Activated naive CD4-positive, alpha-beta T cell treated with Interleukin-2 at 50 U/mL for 16 hours (primary cell): Measurements from ENCODE around the gene AIMP2.
"Not testable (repeated sequence)": the region's sequence is repeated elsewhere in the genome, so short reads cannot be mapped to it uniquely, and the experiment has no call there.

Source experiments
- DNase-seq: peaks from one replicate; pipeline ENCODE4 v3.0.0-alpha.2; 2020

Gene AIMP2

GRCh38 chr7:6008668-6009611 lies at the start of gene AIMP2, which contains the start of gene PMS2:
Gene AIMP2 (plus strand): TSS chr7:6009272. CDS start chr7:6009364, 92 bp downstream.
Gene PMS2 (minus strand): TSS chr7:6009049. CDS start chr7:6009019, 30 bp downstream.
- peak; percentile 98 for DNase-seq

GRCh38 chr7:5963205-5963604 lies 45.9 kb upstream of the AIMP2 start:
- not testable (repeated sequence) for DNase-seq

- DNase-seq: not testable (repeated sequence)
Measured at GRCh38 chr7:5963810-5964209, 45.3 kb upstream of the AIMP2 start.

GRCh38 chr7:5970347-5970911 lies 38.6 kb upstream of the AIMP2 start, which contains the start of gene RSPH10B:
Gene RSPH10B (minus strand): TSS chr7:5970689. CDS start chr7:5967116, 3,573 bp downstream.
- DNase-seq: not testable (repeated sequence)

GRCh38 chr7:5973580-5973979 lies 35.5 kb upstream of the AIMP2 start:
- DNase-seq: not testable (repeated sequence)

- DNase-seq: not testable (repeated sequence)
Measured at GRCh38 chr7:5979680-5980314, 29.3 kb upstream of the AIMP2 start.

GRCh38 chr7:5987061-5987460 lies 22.0 kb upstream of the AIMP2 start:
- DNase-seq: not testable (repeated sequence)

GRCh38 chr7:5997210-5997808 lies 11.8 kb upstream of the AIMP2 start:
- peak; percentile 41 for DNase-seq

- no peak for DNase-seq
Measured at GRCh38 chr7:6007386-6007785, 1.7 kb upstream of the AIMP2 start.

GRCh38 chr7:6007835-6008590 lies 1.1 kb upstream of the AIMP2 start:
- DNase-seq: not testable (repeated sequence)

- DNase-seq: not testable (repeated sequence)
Measured at GRCh38 chr7:6010370-6010769, 1.3 kb downstream of the AIMP2 start.

- DNase-seq: no peak
Measured at GRCh38 chr7:6011541-6011940, 2.5 kb downstream of the AIMP2 start.

- no peak for DNase-seq
Measured at GRCh38 chr7:6012355-6013104, 3.5 kb downstream of the AIMP2 start.

- no peak for DNase-seq
Measured at GRCh38 chr7:6015917-6016652, 7.0 kb downstream of the AIMP2 start.

GRCh38 chr7:6016653-6016966 lies 7.5 kb downstream of the AIMP2 start:
- no peak for DNase-seq

- DNase-seq: no peak
Measured at GRCh38 chr7:6020371-6021286, 11.6 kb downstream of the AIMP2 start.

GRCh38 chr7:6022707-6023106 lies 13.6 kb downstream of the AIMP2 start:
- DNase-seq: no peak

GRCh38 chr7:6023974-6024435 lies 14.9 kb downstream of the AIMP2 start:
- no peak for DNase-seq

GRCh38 chr7:6026011-6026819 lies 17.1 kb downstream of the AIMP2 start:
- peak; percentile 60 for DNase-seq
